GM19468 (cell line): Measurements from ENCODE around the gene ETV3.
"Not testable (repeated sequence)": the region's sequence is repeated elsewhere in the genome, so short reads cannot be mapped to it uniquely, and the experiment has no call there.

Experiments
- ATAC-seq: cut with Tn5 transposase; IDR thresholded peaks from one replicate; pipeline ENCODE4 v1.9.1; 2021; ENCODE audit warnings: mild to moderate bottlenecking, moderate library complexity, moderate number of reproducible peaks; ENCODE audit not compliant: unreplicated experiment; ENCODE audit errors: extremely low read depth

ETV3 gene

GRCh38 chr1:157115429-157115838 lies 22.8 kb downstream of the ETV3 start:
- no peak for ATAC-seq

GRCh38 chr1:157114183-157115121 lies 23.7 kb downstream of the ETV3 start:
- ATAC-seq = no peak

GRCh38 chr1:157113631-157114030 lies 24.6 kb downstream of the ETV3 start:
- no peak for ATAC-seq

GRCh38 chr1:157113106-157113505 lies 25.1 kb downstream of the ETV3 start:
- no peak for ATAC-seq

- no peak for ATAC-seq
Measured at GRCh38 chr1:157112186-157112867, 25.9 kb downstream of the ETV3 start.

GRCh38 chr1:157111396-157112165 lies 26.6 kb downstream of the ETV3 start:
- ATAC-seq = no peak

GRCh38 chr1:157110686-157111085 lies 27.5 kb downstream of the ETV3 start:
- ATAC-seq = no peak

GRCh38 chr1:157110003-157110402 lies 28.2 kb downstream of the ETV3 start:
- no peak for ATAC-seq

- no peak for ATAC-seq
Measured at GRCh38 chr1:157108448-157108847, 29.7 kb downstream of the ETV3 start.

GRCh38 chr1:157107702-157108101 lies 30.5 kb downstream of the ETV3 start:
- ATAC-seq = no peak

- ATAC-seq = no peak
Measured at GRCh38 chr1:157106813-157107189, 31.4 kb downstream of the ETV3 start.

GRCh38 chr1:157105988-157106812 lies 32.0 kb downstream of the ETV3 start:
- peak; percentile 79 for ATAC-seq

- no peak for ATAC-seq
Measured at GRCh38 chr1:157105298-157105987, 32.8 kb downstream of the ETV3 start.

GRCh38 chr1:157104598-157105293 lies 33.4 kb downstream of the ETV3 start:
- ATAC-seq = no peak

GRCh38 chr1:157103268-157103667 lies 34.9 kb downstream of the ETV3 start:
- no peak for ATAC-seq

- ATAC-seq = no peak
Measured at GRCh38 chr1:157101149-157101548, 37.0 kb downstream of the ETV3 start.

GRCh38 chr1:157099633-157100009 lies 38.6 kb downstream of the ETV3 start, which contains the start of gene ETV3L:
TSS of gene ETV3L (minus strand) at chr1:157099808. CDS start at chr1:157099523, 285 bp downstream.
- ATAC-seq = no peak

GRCh38 chr1:157098987-157099632 lies 39.1 kb downstream of the ETV3 start:
- ATAC-seq = not testable (repeated sequence)
